ENCODE measurements around the gene RNF38. TPM values are rescaled to one million over a fixed set of nuclear protein-coding genes. Genes with fewer than 3 reads are reported as not detected.

Gene RNF38
- total RNA-seq, 4 donors from 2014 or later: 36.9 to 61.4 (median 41.9) TPM

GRCh38 chr9:36436909-36437308, 36.8 kb upstream of the RNF38 start:
- Histone ChIP-seq H3K27me3 (no peaks in the 10 kb centered on the region), H3K4me1 (peaks cover 14% of the 10 kb centered on the region in 2 donors), H3K4me3 (replicated peaks in 1 of 3) (no peak overlapping the region), H3K27ac (peak overlapping the region in 1 of 3 donors; percentile 41), H3K36me3 (no peaks in the 10 kb centered on the region), H3K9me3 (no peaks in the 10 kb centered on the region)
- DNase-seq: peak; percentile 92 to 94
- TF ChIP-seq CTCF (IDR thresholded peaks at IDR 0.05) (no peak), POLR2A (IDR thresholded peaks at IDR 0.05) (no peak)
- WGBS, 2 donors: 19 to 25% methylated on average over 2 of the region's 2 CpGs
- intact Hi-C loops (cut with DNase I): no loop called here

- no peak overlapping the region for H3K4me3 ChIP-seq (replicated peaks in 1 of 3)
- WGBS, 2 donors: 90 to 94% methylated on average over 6 of the region's 6 CpGs
- H3K27ac ChIP-seq: no peak overlapping the region
- no peak for DNase-seq
- H3K36me3 ChIP-seq: no peaks in the 10 kb centered on the region
- intact Hi-C loops (cut with DNase I): no loop called here
- peaks cover 14% of the 10 kb centered on the region in 2 donors for H3K4me1 ChIP-seq
- no peaks in the 10 kb centered on the region for H3K9me3 ChIP-seq
- no peak for TF ChIP-seq CTCF (IDR thresholded peaks at IDR 0.05)
- TF ChIP-seq POLR2A (IDR thresholded peaks at IDR 0.05): no peak
- H3K27me3 ChIP-seq: no peaks in the 10 kb centered on the region
These were observed 33.3 kb upstream of the RNF38 start for GRCh38 chr9:36433386-36433785.

GRCh38 chr9:36431078-36431477, 31.0 kb upstream of the RNF38 start:
- Histone ChIP-seq H3K27me3 (no peaks in the 10 kb centered on the region), H3K36me3 (no peaks in the 10 kb centered on the region), H3K9me3 (no peaks in the 10 kb centered on the region), H3K4me1 (no peaks in the 10 kb centered on the region), H3K27ac (no peak overlapping the region), H3K4me3 (replicated peaks in 1 of 3) (no peak overlapping the region)
- intact Hi-C loops (cut with DNase I): no loop called here
- TF ChIP-seq POLR2A (IDR thresholded peaks at IDR 0.05): no peak
- 94 to 99% methylated on average over 4 of the region's 4 CpGs for WGBS, 2 donors
- no peak for DNase-seq

GRCh38 chr9:36426945-36427344, 26.9 kb upstream of the RNF38 start:
- H3K4me3 ChIP-seq (replicated peaks in 1 of 3): no peak overlapping the region
- H3K27me3 ChIP-seq: no peaks in the 10 kb centered on the region
- no peak for DNase-seq
- H3K36me3 ChIP-seq: no peaks in the 10 kb centered on the region
- no peak for TF ChIP-seq POLR2A (IDR thresholded peaks at IDR 0.05)
- no peak for TF ChIP-seq CTCF (IDR thresholded peaks at IDR 0.05)
- H3K4me1 ChIP-seq: peaks cover 0 to 6% of the 10 kb centered on the region in 2 donors
- intact Hi-C loops (cut with DNase I): no loop called here
- H3K27ac ChIP-seq: no peak overlapping the region
- no peaks in the 10 kb centered on the region for H3K9me3 ChIP-seq

GRCh38 chr9:36426348-36426747, 26.3 kb upstream of the RNF38 start:
- TF ChIP-seq POLR2A (IDR thresholded peaks at IDR 0.05) (no peak), CTCF (IDR thresholded peaks at IDR 0.05) (no peak)
- Histone ChIP-seq H3K27ac (no peak overlapping the region), H3K9me3 (no peaks in the 10 kb centered on the region), H3K27me3 (no peaks in the 10 kb centered on the region), H3K4me1 (peaks cover 0 to 6% of the 10 kb centered on the region in 2 donors), H3K4me3 (replicated peaks in 1 of 3) (no peak overlapping the region), H3K36me3 (no peaks in the 10 kb centered on the region)
- no peak for DNase-seq
- intact Hi-C loops (cut with DNase I): no loop called here
- WGBS, 2 donors: 94 to 95% methylated on average over 5 of the region's 5 CpGs
